Brain microvascular endothelial cell (primary cell): ENCODE results near the gene POU6F2.
A peak's percentile ranks its signal among the peaks of the same experiment; 100 is the strongest.

Experiments used
- DNase-seq: peaks from one replicate; pipeline ENCODE4 v3.0.0-alpha.2; 2020
- H3K27ac ChIP-seq: fragments of 250-450 bp; sonication (Bioruptor Pico); 2 replicates; pipeline ENCODE4 v1.5.1; 2020; ENCODE audit warnings: mild to moderate bottlenecking, moderate library complexity
- H3K27me3 ChIP-seq: fragments of 250-450 bp; sonication (Bioruptor Pico); replicated peaks from 2 replicates; pipeline ENCODE4 v1.5.1; 2020; ENCODE audit warnings: mild to moderate bottlenecking
- H3K36me3 ChIP-seq: fragments of 250-450 bp; sonication (Bioruptor Pico); replicated peaks from 2 replicates; pipeline ENCODE4 v1.5.1; 2020; ENCODE audit warnings: mild to moderate bottlenecking
- H3K4me3 ChIP-seq: 2 replicates; pipeline ENCODE4 v1.5.1; 2011; ENCODE audit warnings: low read depth, mild to moderate bottlenecking, control low read depth, low read length, moderate library complexity
- in situ Hi-C: cut with HindIII; loops from 2 replicates; pipeline ENCODE4 v1.10.0; 2017; ENCODE audit warnings: low sequenced_read_pairs, low pct_ligation_motif_present
- TF ChIP-seq, protein P1 (sequence below): IDR thresholded peaks from 2 replicates; pipeline ENCODE4 v1.5.1; 2011; ENCODE audit warnings: low read depth, mild to moderate bottlenecking, moderate library complexity, low read length, control low read depth, inconsistent platforms; ENCODE audit errors: missing control alignments

The POU6F2 gene

DNA sequence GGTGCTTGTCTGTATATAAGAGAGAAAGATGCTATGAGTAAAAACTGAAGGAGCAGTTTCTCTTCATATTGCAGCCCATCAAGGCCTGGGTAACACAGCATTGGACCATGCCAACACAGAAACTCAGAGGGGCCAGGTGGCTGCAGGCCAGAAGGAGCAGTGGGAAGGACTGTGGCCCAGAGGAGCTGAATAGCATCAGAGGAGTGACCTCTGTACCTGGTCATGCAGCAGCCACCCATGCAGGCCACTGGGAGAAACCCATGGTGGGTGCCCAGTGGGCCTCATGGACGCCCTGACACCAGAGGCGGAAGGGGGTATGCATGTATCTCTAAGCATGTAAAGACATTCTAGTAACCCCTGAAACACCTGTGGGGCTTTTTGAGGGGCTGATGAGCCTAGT lies 512.6 kb downstream of the POU6F2 start:
- TF ChIP-seq, protein P1, sequence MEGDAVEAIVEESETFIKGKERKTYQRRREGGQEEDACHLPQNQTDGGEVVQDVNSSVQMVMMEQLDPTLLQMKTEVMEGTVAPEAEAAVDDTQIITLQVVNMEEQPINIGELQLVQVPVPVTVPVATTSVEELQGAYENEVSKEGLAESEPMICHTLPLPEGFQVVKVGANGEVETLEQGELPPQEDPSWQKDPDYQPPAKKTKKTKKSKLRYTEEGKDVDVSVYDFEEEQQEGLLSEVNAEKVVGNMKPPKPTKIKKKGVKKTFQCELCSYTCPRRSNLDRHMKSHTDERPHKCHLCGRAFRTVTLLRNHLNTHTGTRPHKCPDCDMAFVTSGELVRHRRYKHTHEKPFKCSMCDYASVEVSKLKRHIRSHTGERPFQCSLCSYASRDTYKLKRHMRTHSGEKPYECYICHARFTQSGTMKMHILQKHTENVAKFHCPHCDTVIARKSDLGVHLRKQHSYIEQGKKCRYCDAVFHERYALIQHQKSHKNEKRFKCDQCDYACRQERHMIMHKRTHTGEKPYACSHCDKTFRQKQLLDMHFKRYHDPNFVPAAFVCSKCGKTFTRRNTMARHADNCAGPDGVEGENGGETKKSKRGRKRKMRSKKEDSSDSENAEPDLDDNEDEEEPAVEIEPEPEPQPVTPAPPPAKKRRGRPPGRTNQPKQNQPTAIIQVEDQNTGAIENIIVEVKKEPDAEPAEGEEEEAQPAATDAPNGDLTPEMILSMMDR: no peak
- H3K36me3 ChIP-seq: no peaks in the 10 kb centered on the region
- in situ Hi-C loops: no loop called here

DNA sequence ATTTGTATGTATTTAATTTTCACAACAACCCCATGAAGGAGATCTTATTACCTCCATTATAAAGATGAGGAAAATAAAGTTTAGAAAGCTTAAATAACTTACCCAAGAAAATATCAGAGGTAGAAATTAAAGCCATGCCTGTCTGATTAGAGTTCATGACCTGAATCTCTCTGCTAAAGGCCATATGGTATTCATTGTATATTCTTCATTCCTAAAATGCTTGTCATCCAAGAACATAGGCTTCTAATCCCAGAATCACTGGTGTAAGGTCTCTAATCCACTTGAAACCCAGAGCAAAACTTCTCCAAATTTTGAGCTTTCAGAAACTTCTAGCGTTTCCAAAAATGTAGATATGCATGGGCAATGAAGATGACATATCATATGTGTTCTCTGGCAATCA lies 516.2 kb downstream of the POU6F2 start:
- TF ChIP-seq, protein P1: no peak
- Histone ChIP-seq H3K27ac (no peak overlapping the region), H3K36me3 (no peaks in the 10 kb centered on the region), H3K27me3 (no peaks in the 10 kb centered on the region), H3K4me3 (no peak overlapping the region)
- in situ Hi-C loops: no loop called here
- no peak for DNase-seq

More for the DNA sequence above, 512.6 kb downstream of the POU6F2 start:
- H3K27ac ChIP-seq: no peak overlapping the region
- DNase-seq: no peak
- H3K27me3 ChIP-seq: no peaks in the 10 kb centered on the region
- no peak overlapping the region for H3K4me3 ChIP-seq

DNA sequence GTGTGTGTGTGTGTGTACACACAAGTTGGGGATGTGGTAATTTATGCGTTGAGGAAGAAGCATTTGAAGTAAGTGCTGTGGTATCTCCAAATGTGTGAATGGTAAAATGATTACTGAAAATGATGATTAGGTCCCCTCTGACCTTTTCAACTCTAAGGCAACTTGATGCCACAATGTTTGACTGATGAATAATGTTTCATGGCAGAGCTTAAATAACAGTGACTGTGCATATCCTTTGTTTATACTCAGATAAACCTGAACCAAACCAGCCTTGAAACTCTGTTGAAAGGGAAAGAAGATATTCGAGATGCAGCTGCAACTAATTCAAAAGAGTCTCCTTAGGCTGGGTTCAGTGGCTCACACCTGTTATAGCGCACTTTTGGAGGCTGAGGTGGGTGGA lies 523.6 kb downstream of the POU6F2 start:
- Histone ChIP-seq H3K27ac (no peak overlapping the region), H3K4me3 (no peak overlapping the region), H3K27me3 (no peaks in the 10 kb centered on the region), H3K36me3 (no peaks in the 10 kb centered on the region)
- TF ChIP-seq, protein P1: no peak
- in situ Hi-C loops: no loop called here
- DNase-seq: peak; percentile 14

DNA sequence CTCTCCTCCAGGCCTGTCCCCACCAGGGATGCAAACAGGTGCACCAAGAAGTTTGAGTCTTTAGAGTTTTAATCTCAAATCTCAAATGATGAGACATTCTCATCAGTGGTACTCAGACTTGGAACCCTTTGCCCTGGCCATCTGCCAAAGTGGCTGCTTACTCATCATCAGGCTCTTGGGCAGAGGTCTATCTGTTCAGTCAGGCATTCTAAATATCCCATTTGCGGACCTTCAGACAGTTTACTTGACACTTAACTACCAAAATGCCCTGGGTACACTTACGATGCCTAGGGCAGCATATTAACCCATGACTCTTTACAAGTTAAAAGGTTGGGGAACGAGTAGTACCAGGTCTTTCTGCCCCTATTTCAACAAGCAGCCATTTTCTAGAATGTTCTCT lies 527.3 kb downstream of the POU6F2 start:
- TF ChIP-seq, protein P1: no peak
- in situ Hi-C loops: no loop called here
- H3K36me3 ChIP-seq: no peaks in the 10 kb centered on the region
- DNase-seq: peak; percentile 76
- no peak overlapping the region for H3K27ac ChIP-seq
- no peaks in the 10 kb centered on the region for H3K27me3 ChIP-seq
- H3K4me3 ChIP-seq: no peak overlapping the region

DNA sequence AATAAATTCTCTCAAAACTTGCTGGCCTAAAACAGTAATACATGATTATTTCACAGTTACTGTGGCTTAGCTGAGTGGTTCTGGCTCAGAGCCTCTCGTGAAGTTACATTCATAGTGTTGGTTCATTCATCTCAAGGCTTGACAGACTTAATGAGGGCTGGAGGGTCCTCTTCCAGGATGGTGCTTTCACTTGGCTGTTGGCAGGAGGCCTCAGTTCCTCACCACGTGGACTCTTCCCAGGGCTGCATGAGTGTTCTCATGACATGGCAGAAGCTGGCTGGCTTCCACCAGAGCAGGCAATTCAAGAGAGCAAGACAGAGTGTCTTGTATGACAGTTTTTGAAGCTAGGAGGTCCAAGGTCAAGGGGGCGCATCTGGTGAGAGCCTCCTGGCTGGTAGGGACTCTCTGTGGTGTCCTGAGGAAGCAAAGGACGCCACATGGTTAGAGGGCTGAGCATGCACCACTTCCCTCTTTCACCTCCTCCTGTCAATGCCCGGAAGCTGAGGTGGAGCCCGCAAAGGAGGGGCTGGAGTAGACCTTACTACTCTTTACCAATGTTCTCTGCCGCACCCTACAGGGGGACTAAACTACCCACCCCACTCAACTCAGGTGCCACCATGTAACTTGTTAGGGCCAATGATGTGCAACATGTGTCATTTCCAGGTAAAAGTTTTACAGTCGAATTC lies 530.3 kb downstream of the POU6F2 start:
- DNase-seq: no peak
- TF ChIP-seq, protein P1: no peak
- Histone ChIP-seq H3K4me3 (no peak overlapping the region), H3K27me3 (no peaks in the 10 kb centered on the region), H3K27ac (no peak overlapping the region), H3K36me3 (no peaks in the 10 kb centered on the region)
- in situ Hi-C loops: no loop called here

DNA sequence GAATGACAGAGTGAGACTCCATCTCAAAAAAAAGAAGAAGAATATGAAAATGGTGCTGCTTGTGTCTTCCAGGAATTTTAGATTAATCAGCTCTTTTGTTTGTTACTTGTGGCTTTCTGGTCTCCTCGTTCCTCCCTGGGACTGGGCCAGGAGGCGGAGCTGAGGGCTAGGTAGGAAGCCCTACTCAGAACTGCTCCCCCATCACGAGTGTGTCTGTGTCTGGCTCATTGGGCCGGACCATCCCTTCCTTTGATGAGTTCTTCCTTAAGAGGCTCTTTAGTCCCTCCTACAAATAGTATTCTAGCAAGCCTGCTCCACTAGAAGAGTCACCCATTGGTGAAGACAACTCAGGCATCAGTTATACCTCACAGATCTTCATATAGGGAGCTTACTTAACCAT lies 531.7 kb downstream of the POU6F2 start:
- TF ChIP-seq, protein P1: no peak
- no peak for DNase-seq
- Histone ChIP-seq H3K27ac (no peak overlapping the region), H3K27me3 (no peaks in the 10 kb centered on the region), H3K36me3 (no peaks in the 10 kb centered on the region), H3K4me3 (no peak overlapping the region)
- in situ Hi-C loops: no loop called here
